Astrocyte of the cerebellum (primary cell): ENCODE results near the gene PRKCG.

Experiments used
- DNase-seq: peaks from one replicate; pipeline ENCODE4 v3.0.0-alpha.2; 2011; ENCODE audit warnings: low read depth
- H3K4me3 ChIP-seq: 2 replicates; pipeline ENCODE4 v1.5.1; 2011; ENCODE audit warnings: mild to moderate bottlenecking, low read depth, low read length, moderate library complexity
- CTCF ChIP-seq: IDR thresholded peaks from 2 replicates; pipeline ENCODE4 v1.5.1; 2012; ENCODE audit warnings: low read length, low read depth, moderate library complexity, mild to moderate bottlenecking; ENCODE audit errors: missing control alignments
- in situ Hi-C: cut with HindIII; loops from 2 replicates; pipeline ENCODE4 v1.10.0; 2017; ENCODE audit warnings: low sequenced_read_pairs

The PRKCG gene

GRCh38 chr19:53873773-53874605 lies 8.0 kb upstream of the PRKCG start:
- in situ Hi-C loops, result no loop called here
- H3K4me3 ChIP-seq, result no peak overlapping the region
- no peak for TF ChIP-seq CTCF
- DNase-seq, result no peak

GRCh38 chr19:53874606-53874990 lies 7.4 kb upstream of the PRKCG start:
- no peak for DNase-seq
- in situ Hi-C loops, result no loop called here
- H3K4me3 ChIP-seq, result no peak overlapping the region
- no peak for TF ChIP-seq CTCF

GRCh38 chr19:53875602-53876325 lies 6.2 kb upstream of the PRKCG start:
- DNase-seq, result no peak
- in situ Hi-C loops, result no loop called here
- H3K4me3 ChIP-seq, result no peak overlapping the region
- TF ChIP-seq CTCF, result no peak

GRCh38 chr19:53876651-53877224 lies 5.3 kb upstream of the PRKCG start:
- no peak for TF ChIP-seq CTCF
- in situ Hi-C loops, result no loop called here
- H3K4me3 ChIP-seq, result no peak overlapping the region
- no peak for DNase-seq

- TF ChIP-seq CTCF, result no peak
- in situ Hi-C loops, result no loop called here
- H3K4me3 ChIP-seq, result no peak overlapping the region
- DNase-seq, result no peak
These were observed 4.6 kb upstream of the PRKCG start for GRCh38 chr19:53877361-53877766.

- no peak for DNase-seq
- H3K4me3 ChIP-seq, result peak overlapping the region; percentile 58
- TF ChIP-seq CTCF, result no peak
- in situ Hi-C loops, result no loop called here
These were observed 3.2 kb upstream of the PRKCG start for GRCh38 chr19:53878776-53879139.
